Loucy (cell line): Measurements from ENCODE around the gene MGA.

Experiments
- H2AFZ ChIP-seq: fragments of 200-600 bp; sonication (generic); 2 replicates; pipeline ENCODE4 v1.6.0; 2016; ENCODE audit warnings: antibody characterized with exemption, mild to moderate bottlenecking, low read length, moderate library complexity
- H3F3A ChIP-seq: fragments of 200-600 bp; 2 replicates; pipeline ENCODE4 v1.6.0; 2016; ENCODE audit warnings: antibody characterized with exemption, low read depth, mild to moderate bottlenecking
- H3K27me3 ChIP-seq: fragments of 200-600 bp; sonication (generic); 2 replicates; pipeline ENCODE4 v1.6.1; 2014; ENCODE audit warnings: low read length, mild to moderate bottlenecking; ENCODE audit not compliant: insufficient read depth, poor library complexity, severe bottlenecking
- H3K36me3 ChIP-seq: fragments of 200-600 bp; sonication (generic); 2 replicates; pipeline ENCODE4 v1.6.1; 2016; ENCODE audit warnings: low read length; ENCODE audit not compliant: insufficient read depth
- H3K4me1 ChIP-seq: fragments of 200-600 bp; sonication (generic); 2 replicates; pipeline ENCODE4 v1.5.1; 2014; ENCODE audit warnings: low read length, mild to moderate bottlenecking; ENCODE audit not compliant: insufficient read depth, poor library complexity, severe bottlenecking
- H3K4me2 ChIP-seq: fragments of 200-600 bp; sonication (generic); 2 replicates; pipeline ENCODE4 v1.6.0; 2014; ENCODE audit warnings: antibody characterized with exemption, low read length, low read depth, mild to moderate bottlenecking; ENCODE audit not compliant: poor library complexity, severe bottlenecking
- H3K4me3 ChIP-seq: fragments of 200-600 bp; sonication (generic); 2 replicates; pipeline ENCODE4 v1.5.1; 2014; ENCODE audit warnings: low read length, mild to moderate bottlenecking, mixed read lengths; ENCODE audit not compliant: poor library complexity, severe bottlenecking
- H3K79me2 ChIP-seq: fragments of 200-600 bp; sonication (generic); 2 replicates; pipeline ENCODE4 v1.6.1; 2014; ENCODE audit warnings: low read length; ENCODE audit not compliant: insufficient read depth
- H3K9ac ChIP-seq: fragments of 200-600 bp; sonication (generic); 2 replicates; pipeline ENCODE4 v1.6.0; 2014; ENCODE audit warnings: mild to moderate bottlenecking, low read depth, low read length, moderate library complexity; ENCODE audit not compliant: poor library complexity, severe bottlenecking
- H3K9me2 ChIP-seq: fragments of 200-600 bp; sonication (generic); replicated peaks from 2 replicates; pipeline ENCODE4 v1.6.1; 2016; ENCODE audit warnings: low read depth, low read length, mixed read lengths
- H3K9me3 ChIP-seq: fragments of 200-600 bp; sonication (generic); 2 replicates; pipeline ENCODE4 v1.6.1; 2014; ENCODE audit warnings: mild to moderate bottlenecking, antibody characterized with exemption, low read length, low read depth; ENCODE audit not compliant: insufficient read depth
- H4K20me1 ChIP-seq: fragments of 200-600 bp; sonication (generic); 2 replicates; pipeline ENCODE4 v1.6.0; 2014; ENCODE audit warnings: antibody characterized with exemption, low read length, mild to moderate bottlenecking; ENCODE audit not compliant: insufficient read depth, poor library complexity, severe bottlenecking
- EZH2phosphoT487 ChIP-seq: fragments of 200-600 bp; IDR thresholded peaks from 2 replicates; pipeline ENCODE4 v1.6.1; 2018; ENCODE audit warnings: antibody characterized with exemption, mild to moderate bottlenecking, moderate library complexity, borderline replicate concordance
- TF ChIP-seq, protein P1 (sequence below): fragments of 200-600 bp; sonication (generic); conservative IDR thresholded peaks from 2 replicates; pipeline ENCODE4 v1.5.1; 2014; ENCODE audit warnings: mild to moderate bottlenecking, antibody characterized with exemption, low read length

The MGA gene

GRCh38 chr15:41695750-41696436, 35.7 kb downstream of the MGA start:
- TF ChIP-seq EZH2phosphoT487, result no peak
- TF ChIP-seq, protein P1, sequence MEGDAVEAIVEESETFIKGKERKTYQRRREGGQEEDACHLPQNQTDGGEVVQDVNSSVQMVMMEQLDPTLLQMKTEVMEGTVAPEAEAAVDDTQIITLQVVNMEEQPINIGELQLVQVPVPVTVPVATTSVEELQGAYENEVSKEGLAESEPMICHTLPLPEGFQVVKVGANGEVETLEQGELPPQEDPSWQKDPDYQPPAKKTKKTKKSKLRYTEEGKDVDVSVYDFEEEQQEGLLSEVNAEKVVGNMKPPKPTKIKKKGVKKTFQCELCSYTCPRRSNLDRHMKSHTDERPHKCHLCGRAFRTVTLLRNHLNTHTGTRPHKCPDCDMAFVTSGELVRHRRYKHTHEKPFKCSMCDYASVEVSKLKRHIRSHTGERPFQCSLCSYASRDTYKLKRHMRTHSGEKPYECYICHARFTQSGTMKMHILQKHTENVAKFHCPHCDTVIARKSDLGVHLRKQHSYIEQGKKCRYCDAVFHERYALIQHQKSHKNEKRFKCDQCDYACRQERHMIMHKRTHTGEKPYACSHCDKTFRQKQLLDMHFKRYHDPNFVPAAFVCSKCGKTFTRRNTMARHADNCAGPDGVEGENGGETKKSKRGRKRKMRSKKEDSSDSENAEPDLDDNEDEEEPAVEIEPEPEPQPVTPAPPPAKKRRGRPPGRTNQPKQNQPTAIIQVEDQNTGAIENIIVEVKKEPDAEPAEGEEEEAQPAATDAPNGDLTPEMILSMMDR, result peak; percentile 74
- no peaks in the 10 kb centered on the region for H3F3A ChIP-seq
- no peaks in the 10 kb centered on the region for H3K9me2 ChIP-seq
- H3K4me3 ChIP-seq, result no peak overlapping the region
- no peak overlapping the region for H3K9ac ChIP-seq
- H3K4me2 ChIP-seq, result peak overlapping the region; percentile 21
- H3K36me3 ChIP-seq, result peaks cover 36% of the 10 kb centered on the region
- H3K27me3 ChIP-seq, result no peaks in the 10 kb centered on the region
- H3K79me2 ChIP-seq, result peaks cover 91% of the 10 kb centered on the region
- no peaks in the 10 kb centered on the region for H3K9me3 ChIP-seq
- peaks cover 25% of the 10 kb centered on the region for H3K4me1 ChIP-seq
- H4K20me1 ChIP-seq, result peaks cover 50% of the 10 kb centered on the region
- no peak overlapping the region for H2AFZ ChIP-seq

DNA sequence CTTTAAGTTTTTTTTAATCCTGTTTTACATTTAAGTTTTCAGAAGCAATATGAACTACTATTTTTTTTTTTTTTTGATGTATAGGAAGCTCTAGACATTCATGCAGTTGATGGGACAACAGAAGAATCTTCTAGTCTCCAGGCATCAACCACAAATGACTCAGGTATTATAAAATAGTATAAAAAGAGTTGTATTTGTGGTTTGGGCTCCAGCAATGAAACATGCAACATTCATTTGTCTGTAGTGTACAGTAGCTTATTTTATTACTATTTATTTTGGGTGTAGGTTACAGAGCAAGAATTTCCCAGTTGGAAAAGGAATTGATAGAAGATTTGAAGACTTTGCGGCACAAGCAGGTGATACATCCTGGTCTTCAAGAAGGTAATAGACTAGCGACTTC, 38.6 kb downstream of the MGA start:
- H3K4me1 ChIP-seq, result peaks cover 14% of the 10 kb centered on the region
- H3F3A ChIP-seq, result no peaks in the 10 kb centered on the region; the same call in 1 of the 2 replicates
- H3K9ac ChIP-seq, result no peak overlapping the region
- no peaks in the 10 kb centered on the region for H3K27me3 ChIP-seq
- no peak overlapping the region for H3K4me3 ChIP-seq
- no peaks in the 10 kb centered on the region for H3K9me3 ChIP-seq
- peaks cover 90% of the 10 kb centered on the region for H3K79me2 ChIP-seq
- peak overlapping the region; percentile 10 for H3K4me2 ChIP-seq
- no peaks in the 10 kb centered on the region for H3K9me2 ChIP-seq
- TF ChIP-seq, protein P1, result no peak
- no peak for TF ChIP-seq EZH2phosphoT487
- no peak overlapping the region for H2AFZ ChIP-seq
- H3K36me3 ChIP-seq, result peaks cover 56% of the 10 kb centered on the region
- H4K20me1 ChIP-seq, result peaks cover 56% of the 10 kb centered on the region

- Histone ChIP-seq H3K4me1 (peaks cover 10% of the 10 kb centered on the region), H3K9ac (no peak overlapping the region), H3K79me2 (peaks cover 82% of the 10 kb centered on the region), H3K9me3 (no peaks in the 10 kb centered on the region), H2AFZ (no peak overlapping the region), H4K20me1 (peaks cover 61% of the 10 kb centered on the region), H3F3A (no peaks in the 10 kb centered on the region; the same call in 1 of the 2 replicates), H3K9me2 (no peaks in the 10 kb centered on the region), H3K27me3 (no peaks in the 10 kb centered on the region), H3K36me3 (peaks cover 72% of the 10 kb centered on the region), H3K4me3 (no peak overlapping the region), H3K4me2 (no peak overlapping the region)
- TF ChIP-seq, protein P1, result no peak
- TF ChIP-seq EZH2phosphoT487, result no peak
Observed at GRCh38 chr15:41703120-41703519, 42.9 kb downstream of the MGA start.
